ENCODE measurements around the gene PRKG1.

DNA sequence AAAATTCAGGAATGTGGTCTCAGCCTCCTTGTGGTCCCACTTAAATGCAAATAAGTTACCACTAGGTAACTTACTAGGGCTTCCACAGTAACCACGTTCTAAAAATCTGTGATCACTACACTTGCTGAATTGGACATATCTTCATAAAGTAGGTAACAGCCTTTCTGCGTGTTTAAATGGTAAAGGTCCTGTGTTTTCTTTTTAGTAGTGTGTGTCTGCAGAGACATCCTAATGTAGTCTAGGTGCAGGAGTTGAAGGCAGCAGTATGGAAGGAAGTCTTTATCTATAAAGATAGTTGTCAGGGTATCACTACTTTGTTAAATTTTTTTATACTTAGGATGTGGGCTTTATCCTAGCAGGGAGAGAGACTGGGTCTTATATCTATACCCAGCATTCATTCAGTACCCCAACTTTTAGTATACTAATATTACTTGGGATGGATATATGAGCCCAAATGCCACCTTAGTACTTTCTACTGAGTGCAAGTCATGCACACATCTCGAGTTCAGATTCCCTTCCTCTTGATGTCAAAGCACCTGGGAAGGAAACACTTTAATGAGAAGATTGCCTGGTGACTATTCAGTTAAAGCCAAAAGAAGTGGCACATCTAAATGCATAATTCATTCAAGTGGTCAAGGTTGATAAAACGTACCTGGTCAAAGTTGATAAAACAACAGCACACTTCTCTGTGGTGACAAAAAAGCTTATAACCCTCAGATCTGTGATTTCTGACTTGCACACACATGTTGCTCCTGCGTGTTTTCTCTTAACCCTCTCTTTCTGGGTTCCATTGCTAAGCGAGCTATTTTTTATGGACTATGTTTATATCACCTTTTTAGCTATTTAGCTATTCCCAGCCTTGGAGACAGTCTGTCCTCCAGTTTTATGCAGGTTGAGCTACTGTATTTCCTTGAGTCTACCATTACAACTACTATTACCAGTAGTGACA is 958.7 kb downstream of the PRKG1 start:
- TF ChIP-seq, protein P1, sequence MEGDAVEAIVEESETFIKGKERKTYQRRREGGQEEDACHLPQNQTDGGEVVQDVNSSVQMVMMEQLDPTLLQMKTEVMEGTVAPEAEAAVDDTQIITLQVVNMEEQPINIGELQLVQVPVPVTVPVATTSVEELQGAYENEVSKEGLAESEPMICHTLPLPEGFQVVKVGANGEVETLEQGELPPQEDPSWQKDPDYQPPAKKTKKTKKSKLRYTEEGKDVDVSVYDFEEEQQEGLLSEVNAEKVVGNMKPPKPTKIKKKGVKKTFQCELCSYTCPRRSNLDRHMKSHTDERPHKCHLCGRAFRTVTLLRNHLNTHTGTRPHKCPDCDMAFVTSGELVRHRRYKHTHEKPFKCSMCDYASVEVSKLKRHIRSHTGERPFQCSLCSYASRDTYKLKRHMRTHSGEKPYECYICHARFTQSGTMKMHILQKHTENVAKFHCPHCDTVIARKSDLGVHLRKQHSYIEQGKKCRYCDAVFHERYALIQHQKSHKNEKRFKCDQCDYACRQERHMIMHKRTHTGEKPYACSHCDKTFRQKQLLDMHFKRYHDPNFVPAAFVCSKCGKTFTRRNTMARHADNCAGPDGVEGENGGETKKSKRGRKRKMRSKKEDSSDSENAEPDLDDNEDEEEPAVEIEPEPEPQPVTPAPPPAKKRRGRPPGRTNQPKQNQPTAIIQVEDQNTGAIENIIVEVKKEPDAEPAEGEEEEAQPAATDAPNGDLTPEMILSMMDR (IDR thresholded peaks at IDR 0.05), result no peak
- TF ChIP-seq, protein P2, sequence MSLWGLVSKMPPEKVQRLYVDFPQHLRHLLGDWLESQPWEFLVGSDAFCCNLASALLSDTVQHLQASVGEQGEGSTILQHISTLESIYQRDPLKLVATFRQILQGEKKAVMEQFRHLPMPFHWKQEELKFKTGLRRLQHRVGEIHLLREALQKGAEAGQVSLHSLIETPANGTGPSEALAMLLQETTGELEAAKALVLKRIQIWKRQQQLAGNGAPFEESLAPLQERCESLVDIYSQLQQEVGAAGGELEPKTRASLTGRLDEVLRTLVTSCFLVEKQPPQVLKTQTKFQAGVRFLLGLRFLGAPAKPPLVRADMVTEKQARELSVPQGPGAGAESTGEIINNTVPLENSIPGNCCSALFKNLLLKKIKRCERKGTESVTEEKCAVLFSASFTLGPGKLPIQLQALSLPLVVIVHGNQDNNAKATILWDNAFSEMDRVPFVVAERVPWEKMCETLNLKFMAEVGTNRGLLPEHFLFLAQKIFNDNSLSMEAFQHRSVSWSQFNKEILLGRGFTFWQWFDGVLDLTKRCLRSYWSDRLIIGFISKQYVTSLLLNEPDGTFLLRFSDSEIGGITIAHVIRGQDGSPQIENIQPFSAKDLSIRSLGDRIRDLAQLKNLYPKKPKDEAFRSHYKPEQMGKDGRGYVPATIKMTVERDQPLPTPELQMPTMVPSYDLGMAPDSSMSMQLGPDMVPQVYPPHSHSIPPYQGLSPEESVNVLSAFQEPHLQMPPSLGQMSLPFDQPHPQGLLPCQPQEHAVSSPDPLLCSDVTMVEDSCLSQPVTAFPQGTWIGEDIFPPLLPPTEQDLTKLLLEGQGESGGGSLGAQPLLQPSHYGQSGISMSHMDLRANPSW (CRISPR knock-in tag; conservative IDR thresholded peaks at IDR 0.05; ENCODE audit: low read depth), result no peak
- TF ChIP-seq NFE2L1 (CRISPR knock-in tag; IDR thresholded peaks at IDR 0.05), result no peak

Data from WTC11 (cell line).